GM21717 (cell line): ENCODE results near the gene RIPOR3.
"Not testable (repeated sequence)": the region's sequence is repeated elsewhere in the genome, so short reads cannot be mapped to it uniquely, and the experiment has no call there.

Experiments
- ATAC-seq: cut with Tn5 transposase; IDR thresholded peaks from one replicate; pipeline ENCODE4 v1.9.1; 2021; ENCODE audit warnings: mild to moderate bottlenecking, moderate library complexity; ENCODE audit not compliant: unreplicated experiment

Gene RIPOR3

DNA sequence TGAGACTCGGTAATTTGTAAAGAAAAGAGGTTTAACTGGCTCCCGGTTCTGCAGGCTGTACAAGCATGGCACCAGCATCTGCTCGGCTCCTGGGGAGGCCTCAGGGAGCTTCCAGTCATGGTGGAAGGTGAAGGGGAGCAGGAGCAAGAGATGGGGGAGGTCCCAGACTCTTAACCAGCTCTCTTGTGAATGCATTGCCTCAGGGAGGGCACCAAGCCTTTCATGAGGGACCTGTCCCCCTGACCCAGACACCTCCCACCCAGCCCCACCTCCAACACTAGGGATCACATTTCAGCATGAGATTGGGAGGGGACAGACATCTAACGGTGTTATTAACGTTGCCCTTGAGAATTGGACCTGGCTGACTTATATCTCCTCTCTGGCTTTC lies 112.6 kb downstream of the RIPOR3 start:
- ATAC-seq = no peak

GRCh38 chr20:50578061-50578777 lies 113.1 kb downstream of the RIPOR3 start:
- no peak for ATAC-seq

GRCh38 chr20:50577175-50578018 lies 113.9 kb downstream of the RIPOR3 start:
- no peak for ATAC-seq

GRCh38 chr20:50575865-50576720 lies 115.2 kb downstream of the RIPOR3 start:
- no peak for ATAC-seq

DNA sequence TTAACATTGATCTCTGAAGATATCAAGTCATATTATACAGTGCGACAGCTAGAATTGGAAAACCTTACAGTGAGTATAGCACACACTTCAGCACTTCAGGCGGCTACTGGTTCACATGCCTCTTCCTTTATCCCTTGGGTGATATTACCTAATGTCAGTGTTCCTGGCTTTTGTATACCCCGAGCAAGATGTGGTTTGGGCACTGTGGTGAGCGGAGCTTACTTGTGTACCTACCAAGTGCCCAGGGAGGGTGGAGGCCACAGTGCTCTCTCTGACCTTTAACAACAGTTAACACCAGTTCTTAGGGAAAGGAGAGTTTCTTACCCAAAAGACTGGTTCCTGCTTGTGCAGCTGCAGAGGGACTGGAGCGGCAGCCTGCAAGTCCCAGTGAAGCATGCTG lies 116.8 kb downstream of the RIPOR3 start:
- no peak for ATAC-seq

DNA sequence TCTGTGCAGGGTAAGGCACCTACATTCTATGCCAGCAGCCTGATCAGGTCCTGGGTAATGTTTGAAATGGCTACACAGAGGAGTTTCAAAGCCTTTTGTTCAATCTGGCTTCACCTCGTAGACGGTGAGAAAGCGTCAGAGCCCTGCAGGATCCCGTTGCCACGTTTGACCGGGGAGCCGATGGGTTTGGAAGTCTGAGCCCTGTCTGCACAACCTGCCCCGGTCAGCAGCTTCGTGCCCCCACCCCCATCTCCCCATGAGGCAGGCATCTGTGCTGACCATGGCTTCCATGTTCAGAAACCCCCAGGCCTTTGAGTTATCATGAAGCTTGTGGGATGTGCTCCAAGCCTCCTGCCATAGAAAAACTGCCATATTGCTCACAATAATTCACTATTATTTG lies 117.2 kb downstream of the RIPOR3 start:
- no peak for ATAC-seq

- ATAC-seq = no peak
Observed at GRCh38 chr20:50572938-50573777, 118.2 kb downstream of the RIPOR3 start.

- no peak for ATAC-seq
Observed at GRCh38 chr20:50571466-50571865, 119.9 kb downstream of the RIPOR3 start.

- ATAC-seq = peak; percentile 67
Observed at GRCh38 chr20:50569864-50570836, 121.2 kb downstream of the RIPOR3 start.

DNA sequence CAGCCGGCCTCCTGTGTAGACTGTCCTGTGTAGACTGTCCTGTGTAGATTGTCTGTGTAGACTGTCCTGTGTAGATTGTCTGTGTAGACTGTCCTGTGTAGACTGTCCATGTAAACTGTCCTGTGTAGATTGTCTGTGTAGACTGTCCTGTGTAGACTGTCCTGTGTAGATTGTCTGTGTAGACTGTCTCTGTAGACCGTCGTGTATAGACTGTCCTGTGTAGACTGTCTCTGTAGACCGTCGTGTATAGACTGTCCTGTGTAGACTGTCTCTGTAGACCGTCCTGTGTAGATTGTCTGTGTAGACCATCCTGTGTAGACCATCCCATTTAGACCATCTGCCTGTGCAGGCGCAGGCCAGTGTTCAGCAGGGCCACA lies 121.9 kb downstream of the RIPOR3 start:
- ATAC-seq = not testable (repeated sequence)

DNA sequence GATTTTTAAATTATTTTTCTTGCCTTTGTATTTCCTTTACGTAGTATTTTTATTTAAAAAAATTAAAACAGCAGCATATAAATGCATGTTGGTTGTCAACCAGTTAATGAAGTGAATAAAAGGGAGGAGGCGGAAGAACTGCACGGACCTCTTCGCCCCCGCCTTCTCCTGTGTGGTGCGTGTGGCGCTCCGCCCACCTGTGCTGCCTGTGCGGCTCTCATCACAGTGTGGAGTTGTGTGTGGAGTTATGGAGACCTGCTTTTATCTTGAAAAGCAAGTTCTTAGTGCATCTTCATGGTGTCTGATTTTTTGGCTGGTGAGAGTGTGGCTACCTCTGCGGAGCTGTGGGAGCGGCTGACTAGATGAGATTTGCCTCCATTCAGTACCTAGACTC lies 122.8 kb downstream of the RIPOR3 start:
- ATAC-seq = no peak

GRCh38 chr20:50567860-50568548 lies 123.3 kb downstream of the RIPOR3 start:
- ATAC-seq = no peak

DNA sequence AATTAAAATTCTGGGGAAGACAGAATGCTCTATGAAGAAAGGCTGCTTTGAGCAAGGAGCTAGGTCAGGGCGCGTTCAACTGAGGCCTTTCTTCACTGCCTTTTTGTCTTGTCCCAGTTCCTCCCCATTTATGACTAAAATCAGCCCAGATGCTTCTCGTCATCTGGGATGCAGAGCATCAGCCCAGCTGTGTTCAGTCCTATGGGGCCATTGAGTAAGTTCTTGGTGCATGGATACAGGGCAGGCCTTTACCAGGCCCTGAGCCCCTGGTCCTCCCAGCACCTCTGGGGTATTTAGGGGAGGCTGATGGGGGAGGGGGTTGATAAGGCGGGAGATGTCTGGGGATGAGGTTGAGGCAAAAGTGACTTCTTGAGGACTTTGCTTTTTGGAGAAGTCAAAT lies 125.5 kb downstream of the RIPOR3 start:
- no peak for ATAC-seq

- no peak for ATAC-seq
Observed at GRCh38 chr20:50565383-50565782, 126.0 kb downstream of the RIPOR3 start.

DNA sequence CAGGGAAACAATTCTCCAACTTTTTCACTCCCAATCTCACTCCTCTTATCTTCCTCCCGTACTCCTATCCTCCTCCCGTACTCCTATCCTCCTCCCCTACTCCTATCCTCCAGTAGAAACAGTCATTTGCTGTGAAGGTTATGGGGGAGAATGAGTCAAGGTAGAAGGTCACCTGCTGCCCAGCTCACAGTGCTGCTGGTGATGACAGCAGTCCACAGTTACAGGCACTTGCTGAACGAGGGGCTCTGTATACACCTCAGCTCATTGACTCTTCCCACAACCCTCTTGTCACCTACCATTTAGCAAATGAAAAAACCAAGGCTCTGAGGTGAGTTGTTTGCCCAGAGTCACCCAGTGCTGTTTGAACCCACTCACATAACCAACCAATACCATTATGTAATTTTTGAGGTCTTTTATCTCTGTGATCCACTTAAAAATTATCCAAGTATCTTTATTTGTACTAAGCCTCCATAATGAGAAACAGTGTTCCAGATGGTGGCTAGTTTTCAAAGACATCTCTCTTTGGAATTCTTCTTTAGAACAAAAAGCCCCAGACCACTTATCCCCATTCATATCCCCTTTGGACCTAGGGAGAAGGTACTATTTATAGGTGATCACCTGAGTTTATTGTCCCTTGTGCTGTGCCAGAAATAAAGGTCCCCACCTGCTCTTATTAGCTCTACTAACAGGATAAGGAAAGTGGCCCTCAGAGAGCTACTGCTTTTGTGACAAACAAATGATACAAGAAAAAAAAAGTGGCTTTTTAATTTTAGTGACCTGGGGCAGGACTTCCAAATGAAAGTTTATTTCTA lies 128.0 kb downstream of the RIPOR3 start:
- no peak for ATAC-seq

GRCh38 chr20:50562262-50562701 lies 129.1 kb downstream of the RIPOR3 start:
- ATAC-seq = no peak

DNA sequence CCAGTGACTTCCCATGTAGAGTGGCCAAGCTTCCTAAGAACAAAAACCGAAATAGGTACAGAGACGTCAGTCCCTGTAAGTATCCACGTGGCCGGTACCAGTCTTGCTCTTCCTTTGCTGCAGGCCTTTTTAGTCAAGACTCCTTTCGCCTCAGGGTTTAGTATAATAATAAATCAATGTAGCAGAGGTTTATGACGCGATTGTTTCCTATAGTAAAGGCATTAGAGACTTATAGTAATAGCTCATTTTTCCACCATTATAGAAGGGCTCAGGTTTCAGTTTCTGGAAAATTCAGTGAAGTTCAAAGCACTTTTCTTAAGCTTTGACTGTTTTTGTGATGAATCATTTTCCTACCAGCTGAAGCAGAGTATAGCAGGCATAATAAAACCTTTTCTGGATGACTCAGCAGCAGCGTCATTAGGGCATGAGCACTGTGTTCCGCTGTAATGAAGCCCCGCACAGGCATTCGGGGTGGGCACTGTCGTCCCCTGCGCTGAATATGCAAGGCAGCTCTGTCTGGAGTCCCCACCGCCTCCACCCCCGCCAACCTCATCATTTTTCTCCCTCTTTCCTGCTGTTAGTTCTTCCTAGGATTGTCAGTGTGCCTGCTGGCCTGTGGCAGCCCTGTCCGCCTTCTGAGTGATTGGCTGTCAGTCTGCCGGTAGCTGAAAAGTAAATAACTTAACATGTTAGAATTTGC lies 129.8 kb downstream of the RIPOR3 start:
- ATAC-seq = no peak
